ENCODE results near the gene NCOA1. TPM values are rescaled to one million over a fixed set of nuclear protein-coding genes. Genes with fewer than 3 reads are reported as not detected.
A peak's percentile ranks its signal among the peaks of the same experiment; 100 is the strongest.

Gene NCOA1
- total RNA-seq, 4 donors from 2014 or later, result 41.3 to 69.6 (median 54.8) TPM

DNA sequence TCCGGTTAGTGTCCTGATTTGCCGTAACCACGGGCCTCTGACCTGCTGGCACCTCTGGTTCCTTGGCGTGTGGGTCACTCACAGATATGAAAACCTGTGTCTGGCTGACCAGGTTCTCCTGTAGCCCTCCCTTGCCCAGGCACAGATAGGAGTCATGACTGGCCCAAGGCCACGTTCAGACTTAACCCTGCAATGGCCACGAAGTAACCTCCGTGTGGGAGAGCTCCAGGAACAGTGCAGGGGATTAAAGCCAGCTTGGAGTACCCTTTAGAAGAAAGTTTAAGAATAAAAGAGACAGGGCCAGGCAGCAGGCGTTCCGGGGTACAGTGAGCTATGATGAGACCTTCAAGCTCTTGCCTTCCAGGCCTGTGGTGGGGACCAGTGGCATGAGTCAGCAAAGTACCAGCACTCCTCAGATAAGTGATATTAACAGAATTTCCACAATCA lies 327.7 kb downstream of the NCOA1 start:
- Histone ChIP-seq H3K4me1 (no peaks in the 10 kb centered on the region), H3K4me3 (no peak overlapping the region), H3K9me3 (no peaks in the 10 kb centered on the region), H3K27ac (no peak overlapping the region), H3K36me3 (peaks cover 0 to 44% (median 0%) of the 10 kb centered on the region in 3 donors), H3K27me3 (no peaks in the 10 kb centered on the region)
- DNase-seq, result peak in 1 of 3 donors; percentile 40
- TF ChIP-seq CTCF (IDR thresholded peaks at IDR 0.05) (no peak), POLR2A (IDR thresholded peaks at IDR 0.05) (no peak)

GRCh38 chr2:24819442-24820174 lies 328.6 kb downstream of the NCOA1 start:
- TF ChIP-seq POLR2A (IDR thresholded peaks at IDR 0.05), result no peak
- TF ChIP-seq CTCF (IDR thresholded peaks at IDR 0.05), result no peak
- DNase-seq, result peak in 1 of 3 donors; percentile 39
- H3K9me3 ChIP-seq, result no peaks in the 10 kb centered on the region
- no peaks in the 10 kb centered on the region for H3K4me1 ChIP-seq
- peaks cover 0 to 44% (median 0%) of the 10 kb centered on the region in 3 donors for H3K36me3 ChIP-seq
- no peak overlapping the region for H3K27ac ChIP-seq
- H3K4me3 ChIP-seq, result no peak overlapping the region
- H3K27me3 ChIP-seq, result no peaks in the 10 kb centered on the region

DNA sequence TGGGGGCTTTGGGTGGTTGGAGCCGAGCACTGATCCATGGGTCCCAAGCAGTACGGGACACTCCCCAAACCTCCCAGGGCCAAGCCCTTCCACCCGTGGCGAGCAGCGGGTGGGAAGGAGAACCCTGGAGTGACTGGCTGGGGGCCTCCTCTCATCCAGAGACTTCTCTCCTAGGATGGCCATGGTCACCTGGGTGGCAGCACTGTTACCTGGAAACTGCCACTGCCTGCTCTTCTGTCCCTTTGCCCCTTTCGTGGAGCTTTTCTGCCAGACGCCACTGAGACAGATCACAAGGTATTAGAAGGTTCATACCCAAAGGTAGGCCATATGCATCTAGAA lies 329.1 kb downstream of the NCOA1 start:
- no peak overlapping the region for H3K4me3 ChIP-seq
- no peaks in the 10 kb centered on the region for H3K4me1 ChIP-seq
- TF ChIP-seq CTCF (IDR thresholded peaks at IDR 0.05) (no peak), POLR2A (IDR thresholded peaks at IDR 0.05) (no peak)
- H3K27me3 ChIP-seq, result no peaks in the 10 kb centered on the region
- no peak for DNase-seq
- H3K9me3 ChIP-seq, result no peaks in the 10 kb centered on the region
- no peak overlapping the region for H3K27ac ChIP-seq
- peaks cover 0 to 44% (median 0%) of the 10 kb centered on the region in 3 donors for H3K36me3 ChIP-seq

Small RNA genes within 50 kb of the gene (small RNA-seq; reads per million reads assigned to genes)
- gene RNA5SP88, result 0 to 0.06 reads per million in 2 donors
- gene RNU6-936P, result 0 reads per million in 2 donors

Other genes starting within 250 kb of the NCOA1 start
- gene ITSN2, start 130.7 kb upstream of the NCOA1 start, total RNA-seq, result 100 to 1,000 TPM in 1 of 4 donors, 10 to 100 TPM in 3; 35.6 to 112 (median 46.4) TPM